GM10248 (cell line): ENCODE data around the gene GPR152.
A peak's percentile ranks its signal among the peaks of the same experiment; 100 is the strongest.
"Not testable (repeated sequence)": the region's sequence is repeated elsewhere in the genome, so short reads cannot be mapped to it uniquely, and the experiment has no call there.

Experiments
- CTCF ChIA-PET: fragments of 300-600 bp; sonication (Branson Sonifier 250); formaldehyde crosslinking; extraction: SDS; loops from one replicate; lab custom pipeline; 2021; ENCODE audit warnings: antibody characterized with exemption; lab: Yijun Ruan, JAX
- POLR2A ChIA-PET: fragments of 350-650 bp; sonication (Branson Sonifier 250); formaldehyde crosslinking; extraction: SDS; loops from one replicate; lab custom pipeline; 2020; ENCODE audit warnings: antibody characterized with exemption; lab: Yijun Ruan, JAX
- DNase-seq: peaks from one replicate; pipeline ENCODE4 v3.0.0; 2012; ENCODE audit errors: extremely low spot score
- CTCF ChIP-seq: IDR thresholded peaks from 2 replicates; pipeline ENCODE4 v1.5.1; 2012; ENCODE audit warnings: mild to moderate bottlenecking, low read depth; ENCODE audit errors: extremely low read depth, missing control alignments, control extremely low read depth

Gene GPR152

DNA sequence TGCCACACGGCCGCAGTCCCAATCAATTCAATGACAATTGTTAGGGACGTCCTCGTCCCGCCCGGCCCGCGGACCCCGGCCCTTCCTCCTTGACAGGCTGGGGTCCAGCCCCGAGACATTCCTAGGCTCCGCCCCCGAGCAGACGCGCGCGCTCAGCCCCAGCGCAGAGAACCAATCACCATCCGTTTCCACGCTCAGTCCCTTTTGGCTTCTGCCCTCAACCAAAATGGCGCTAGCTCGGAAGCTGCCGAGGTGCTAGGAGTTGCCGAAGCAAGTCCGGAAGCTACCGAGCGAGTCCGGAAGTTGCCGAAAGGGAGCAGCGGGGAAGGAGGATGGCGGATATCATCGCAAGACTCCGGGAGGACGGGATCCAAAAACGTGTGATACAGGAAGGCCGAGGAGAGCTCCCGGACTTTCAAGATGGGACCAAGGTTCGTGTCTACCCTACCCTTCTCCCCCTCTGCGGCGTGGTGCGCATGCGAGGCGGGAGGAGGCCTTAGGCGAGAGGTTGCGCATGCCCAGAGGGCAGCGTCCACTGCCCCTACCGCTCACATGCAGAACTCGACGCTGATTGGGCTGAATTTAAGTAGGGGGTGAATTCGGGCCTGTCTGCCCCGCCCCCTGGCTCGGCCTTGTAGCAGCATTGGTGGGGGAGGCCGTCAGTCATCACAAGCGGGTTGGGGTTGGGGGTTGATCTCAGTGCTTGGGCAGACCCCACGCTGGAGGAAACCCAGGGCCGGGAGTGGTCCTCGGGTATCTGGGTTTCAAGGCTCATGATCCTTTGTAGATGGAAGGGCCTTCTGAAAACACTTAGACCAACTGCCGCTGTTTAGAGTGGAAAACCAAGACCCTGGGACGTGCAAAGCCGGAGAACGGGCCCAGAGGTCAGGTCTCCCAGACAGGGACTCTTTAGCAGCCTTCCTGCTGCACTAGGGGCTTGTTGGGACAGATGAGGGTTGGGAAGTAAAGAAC lies 30.6 kb upstream of the GPR152 start, which contains the start of gene AIP:
AIP (plus strand) TSS at position 200 of the 972 bp plus-strand sequence; CDS start at position 333, 133 bp downstream.
- POLR2A ChIA-PET: interaction anchor here (0.9 to 1.0 kb wide), 4 partner anchors 10 to 47 kb away, joined by 3 to 5 read pairs (median 3); partner anchors contain the start of gene PTPRCAP
- peak; percentile 94 for DNase-seq
- no peak for TF ChIP-seq CTCF
- CTCF ChIA-PET: interaction anchor here (0.7 to 2.5 kb wide), 6 partner anchors 8 to 82 kb away, joined by 3 to 12 read pairs (median 6); partner anchors contain the start of genes PITPNM1 and TMEM134

DNA sequence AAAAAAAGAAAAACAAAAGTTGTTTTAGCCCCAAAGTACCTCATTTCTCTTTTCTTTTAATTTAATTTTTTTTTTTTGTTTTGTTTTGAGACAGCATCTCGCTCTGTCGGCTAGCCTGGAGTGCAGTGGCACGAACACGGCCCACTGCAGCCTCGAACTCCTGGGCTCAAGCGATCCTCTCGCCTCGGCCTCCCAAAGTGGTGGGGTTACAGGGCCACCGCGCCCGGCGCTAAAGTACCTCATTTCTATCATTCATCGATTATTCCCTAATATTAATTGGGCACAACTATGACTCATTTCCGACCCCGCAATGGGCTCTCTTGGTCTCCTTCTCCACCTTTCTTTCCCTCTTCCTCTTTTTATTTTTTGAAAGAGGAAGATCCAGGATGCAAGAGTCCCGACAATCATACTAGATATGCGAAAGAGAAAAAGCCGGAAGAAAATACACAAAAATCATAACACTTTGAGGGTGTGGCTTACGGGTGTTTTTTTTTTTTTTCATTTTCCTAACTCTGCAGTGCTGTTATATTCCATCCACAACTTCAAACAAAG lies 29.8 kb upstream of the GPR152 start:
- ChIA-PET POLR2A (interaction anchor here (0.9 to 1.0 kb wide), 4 partner anchors 11 to 46 kb away, joined by 3 to 5 read pairs (median 3); partner anchors contain the start of gene PTPRCAP), CTCF (interaction anchor here (0.7 to 2.5 kb wide), 8 partner anchors 9 to 100 kb away, joined by 3 to 12 read pairs (median 4); partner anchors contain the start of genes PITPNM1 and TMEM134)
- no peak for DNase-seq
- no peak for TF ChIP-seq CTCF

- DNase-seq, POLR2A ChIA-PET: not testable (repeated sequence)
- CTCF ChIA-PET: interaction anchor here (1.2 kb wide), 1 partner anchor 126 kb away, joined by 5 read pairs; no protein-coding TSS in a partner anchor
These were observed 25.0 kb upstream of the GPR152 start for GRCh38 chr11:67477344-67478050.

- POLR2A ChIA-PET: interaction anchor here (1.3 kb wide), 1 partner anchor 75 kb away, joined by 4 read pairs; the partner anchor contains the start of gene PPP1CA
- CTCF ChIA-PET, DNase-seq: not testable (repeated sequence)
These were observed 24.2 kb upstream of the GPR152 start for GRCh38 chr11:67476692-67477091.

DNA sequence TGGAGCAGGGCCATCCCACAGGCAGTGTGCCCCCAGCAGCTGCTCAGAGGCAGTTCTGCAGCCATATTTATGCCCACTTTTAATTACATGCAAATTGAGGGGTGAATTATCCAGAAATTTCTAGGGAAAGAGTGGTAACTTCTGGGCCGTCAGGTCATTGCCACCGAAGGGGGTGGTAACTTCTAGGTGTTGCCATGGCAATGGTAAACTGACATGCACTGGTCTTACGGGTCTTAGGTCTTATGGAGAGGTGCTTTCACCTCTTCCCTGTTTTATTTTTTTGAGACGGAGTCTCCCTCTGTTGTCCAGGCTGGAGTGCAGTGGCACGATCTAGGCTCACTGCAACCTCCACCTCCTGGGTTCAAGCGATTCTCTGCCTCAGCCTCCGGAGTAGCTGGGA lies 20.4 kb upstream of the GPR152 start:
- TF ChIP-seq CTCF: no peak
- CTCF ChIA-PET: interaction anchor here (1.0 to 1.3 kb wide), 2 partner anchors 10 to 71 kb away, joined by 3 read pairs; partner anchors contain the start of genes AIP and PPP1CA
- POLR2A ChIA-PET: no interaction called here
- no peak for DNase-seq

GRCh38 chr11:67470337-67471002 lies 17.9 kb upstream of the GPR152 start:
- ChIA-PET POLR2A (interaction anchor here (0.5 kb wide), 1 partner anchor 17 kb away, joined by 3 read pairs; no protein-coding TSS in a partner anchor), CTCF (interaction anchor here (0.6 to 3.6 kb wide), 6 partner anchors 9 to 119 kb away, joined by 3 to 22 read pairs (median 4); partner anchors contain the start of genes AIP, PITPNM1 and PPP1CA)
- no peak for DNase-seq
- no peak for TF ChIP-seq CTCF

DNA sequence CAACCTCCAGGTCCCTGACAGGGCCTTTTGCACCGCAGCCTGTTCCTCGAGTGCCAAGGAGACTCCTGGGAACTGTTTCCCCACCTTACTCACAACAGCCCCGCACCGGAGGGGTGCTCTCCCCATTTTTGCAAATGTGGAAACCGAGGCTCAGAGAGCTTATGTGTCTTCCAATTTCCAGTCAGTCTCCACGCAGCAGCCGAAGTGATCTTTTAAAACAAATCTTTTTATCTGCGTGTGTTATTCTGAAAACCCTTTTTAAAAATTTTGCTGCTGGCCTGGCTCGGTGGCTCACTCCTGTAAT lies 16.9 kb upstream of the GPR152 start:
- DNase-seq: no peak
- TF ChIP-seq CTCF: no peak
- ChIA-PET CTCF (interaction anchor here (0.6 to 3.6 kb wide), 7 partner anchors 9 to 68 kb away, joined by 3 to 22 read pairs (median 4); partner anchors contain the start of genes AIP and PPP1CA), POLR2A (interaction anchor here (1.6 kb wide), 1 partner anchor 18 kb away, joined by 3 read pairs; no protein-coding TSS in a partner anchor)
